HepG2 (cell line): ENCODE measurements around the gene SYCP2. TPM values are rescaled to one million over a fixed set of nuclear protein-coding genes. Genes with fewer than 3 reads are reported as not detected.

Source experiments
- ATAC-seq: fragments of 200-7000 bp; cut with Tn5 transposase; 3 replicates; pipeline ENCODE4 v1.9.1; 2020; ENCODE audit warnings: mild to moderate bottlenecking, moderate library complexity
- BruUV-seq: library from RNA; stranded (reverse); fragments of 400-500 nt; replicated peaks from 2 replicates; lab custom pipeline; 2021; lab: Mats Ljungman, UMichigan
- CTCF ChIA-PET: fragments of 300-600 bp; formaldehyde crosslinking; extraction: SDS; loops from one replicate; lab custom pipeline; 2021; ENCODE audit warnings: low total read pairs, inconsistent platforms, low intra/inter-chr PET ratio; lab: Yijun Ruan, JAX
- POLR2A ChIA-PET: fragments of 350-600 bp; sonication (Branson Sonifier 250); formaldehyde crosslinking; loops from one replicate; lab custom pipeline; 2020; ENCODE audit warnings: antibody characterized with exemption, inconsistent platforms; lab: Yijun Ruan, JAX
- DNase-seq: peaks from one replicate; pipeline ENCODE4 v3.0.0-alpha.2; 2015; ENCODE audit warnings: low spot score
- FAIRE-seq: peaks from 3 replicates; lab custom pipeline; 2011; peaks lifted over from hg19 to GRCh38; lab: Jason Lieb, UNC
- H2AFZ ChIP-seq: one replicate; pipeline ENCODE4 v1.6.1; 2011; ENCODE audit warnings: low read length, inconsistent platforms
- H3K27ac ChIP-seq: fragments of 300-600 bp; 3 replicates; pipeline ENCODE4 v1.8.0; 2011; ENCODE audit warnings: mixed run types, mild to moderate bottlenecking, mixed read lengths, low read length, inconsistent platforms; ENCODE audit not compliant: insufficient read depth; ENCODE audit errors: extremely low read length
- H3K27me3 ChIP-seq, 2 experiments: fragments of 200-600 bp in 1 of 2; 2 replicates in 1 of 2; 3 replicates in 1 of 2; pipeline versions ENCODE4 v1.6.0 to v1.8.0; 2011; ENCODE audit warnings: low read length in 2 of 2, mild to moderate bottlenecking in 2 of 2, moderate library complexity in 2 of 2, inconsistent platforms in 1 of 2; ENCODE audit not compliant: insufficient read depth in 2 of 2, control insufficient read depth in 1 of 2
- H3K36me3 ChIP-seq, 2 experiments: fragments of 200-600 bp in 1 of 2; replicated peaks in 1 of 2; 2 replicates in 1 of 2; 3 replicates in 1 of 2; pipeline versions ENCODE4 v1.5.1 to v1.8.0; 2011; ENCODE audit warnings: low read length in 2 of 2, inconsistent platforms in 1 of 2; ENCODE audit not compliant: insufficient read depth in 2 of 2, control insufficient read depth in 1 of 2
- H3K4me1 ChIP-seq: 2 replicates; pipeline ENCODE4 v1.5.1; 2012; ENCODE audit warnings: low read length, inconsistent platforms; ENCODE audit not compliant: insufficient read depth
- H3K4me2 ChIP-seq: 2 replicates; pipeline ENCODE4 v1.6.0; 2011; ENCODE audit warnings: low read depth, low read length, inconsistent platforms
- H3K4me3 ChIP-seq, 3 experiments: fragments of 200-600 bp in 1 of 3; sonication (generic), shearing (Covaris generic) in 1 of 3; replicated peaks in 1 of 3; 2 replicates each; pipeline ENCODE4 v1.5.1; 2011 to 2016; ENCODE audit warnings: low read length in 3 of 3, inconsistent platforms in 2 of 3, low read depth in 2 of 3, mild to moderate bottlenecking in 2 of 3, control low read depth in 1 of 3, mixed read lengths in 1 of 3; ENCODE audit not compliant: insufficient read depth in 1 of 3
- H3K79me2 ChIP-seq: one replicate; pipeline ENCODE4 v1.6.1; 2011; ENCODE audit warnings: low read length, inconsistent platforms; ENCODE audit not compliant: insufficient read depth
- H3K9ac ChIP-seq: 2 replicates; pipeline ENCODE4 v1.6.0; 2011; ENCODE audit warnings: mild to moderate bottlenecking, low read depth, low read length, inconsistent platforms; ENCODE audit not compliant: insufficient read depth
- H3K9me3 ChIP-seq: 2 replicates; pipeline ENCODE4 v1.5.1; 2012; ENCODE audit warnings: mild to moderate bottlenecking, low read length
- H4K20me1 ChIP-seq: 2 replicates; pipeline ENCODE4 v1.6.0; 2011; ENCODE audit warnings: inconsistent platforms, mild to moderate bottlenecking, low read length, moderate library complexity; ENCODE audit not compliant: insufficient read depth
- CEBPG ChIP-seq: IDR thresholded peaks from 2 replicates; pipeline ENCODE4 v1.6.1; 2016
- GRHL1 ChIP-seq: sonication (generic); formaldehyde crosslinking; conservative IDR thresholded peaks from 2 replicates; pipeline ENCODE4 v1.8.0; 2022; ENCODE audit warnings: missing genetic modification reagents
- KLF12 ChIP-seq: sonication (generic); formaldehyde crosslinking; IDR thresholded peaks from 2 replicates; pipeline ENCODE4 v1.4.0; 2020; ENCODE audit warnings: missing genetic modification reagents, borderline replicate concordance
- KMT2A ChIP-seq: sonication (generic); formaldehyde crosslinking; IDR thresholded peaks from 2 replicates; pipeline ENCODE4 v1.4.0; 2020; ENCODE audit warnings: missing genetic modification reagents
- PHF20 ChIP-seq: sonication (generic); formaldehyde crosslinking; IDR thresholded peaks from 2 replicates; pipeline ENCODE4 v1.5.0; 2020; ENCODE audit warnings: mild to moderate bottlenecking, missing genetic modification reagents
- RBM22 ChIP-seq: fragments of 200-400 bp; formaldehyde crosslinking; optimal IDR thresholded peaks from 2 replicates; pipeline ENCODE3; 2017; ENCODE audit warnings: mild to moderate bottlenecking, low read length, moderate library complexity
- THAP11 ChIP-seq: IDR thresholded peaks from 2 replicates; pipeline ENCODE4 v1.6.1; 2016; ENCODE audit warnings: missing biosample characterization, missing genetic modification reagents
- ZFP36L1 ChIP-seq: sonication (generic); formaldehyde crosslinking; IDR thresholded peaks from 2 replicates; pipeline ENCODE4 v1.8.0; 2022; ENCODE audit warnings: mild to moderate bottlenecking, missing genetic modification reagents, moderate library complexity
- ZFYVE20 ChIP-seq: sonication (generic); formaldehyde crosslinking; IDR thresholded peaks from 2 replicates; pipeline ENCODE4 v1.8.0; 2023; ENCODE audit warnings: low read depth, mild to moderate bottlenecking, moderate library complexity, missing genetic modification reagents, borderline replicate concordance
- ZGPAT ChIP-seq: IDR thresholded peaks from 2 replicates; pipeline ENCODE4 v1.6.1; 2016; ENCODE audit warnings: mild to moderate bottlenecking
- ZNF101 ChIP-seq: sonication (generic); formaldehyde crosslinking; IDR thresholded peaks from 2 replicates; pipeline ENCODE4 v1.4.0; 2020; ENCODE audit warnings: mild to moderate bottlenecking, low read depth, missing genetic modification reagents, borderline replicate concordance
- ZNF205 ChIP-seq: IDR thresholded peaks from 2 replicates; pipeline ENCODE4 v1.6.1; 2018; ENCODE audit warnings: missing biosample characterization, missing genetic modification reagents
- ZNF3 ChIP-seq: IDR thresholded peaks from 2 replicates; pipeline ENCODE4 v1.7.0; 2017; ENCODE audit warnings: inconsistent platforms
- WGBS: methylation state at CpG from one replicate; pipeline ENCODE4 v1.1.6; 2017; ENCODE audit warnings: low lambda C conversion rate; 5-methylcytosine and 5-hydroxymethylcytosine counted together
- in situ Hi-C: cut with HindIII; loops from 2 replicates; pipeline ENCODE4 v1.10.0; 2017; ENCODE audit warnings: low pct_unique_long_range_greater_than_20kb; ENCODE audit not compliant: extremely low pct_ligation_motif_present
- intact Hi-C: fragments of 100-400 bp; cut with micrococcal nuclease; formaldehyde crosslinking; loops from one replicate; pipeline ENCODE4 v1.10.0; 2022; ENCODE audit not compliant: unreplicated experiment
- polyA plus RNA-seq, 8 experiments: library from polyadenylated mRNA; depleted of rRNA in 3 of 8; stranded (reverse) in 7 of 8; unstranded in 1 of 8; fragments of >200 nt; fragmentation: Illumina TruSeq in 4 of 8; extraction: Trizol in 4 of 8; gene quantifications; 2 replicates each; pipeline versions ENCODE4 v1.2.1 to v1.2.3, GENCODE V29; 2011 to 2016; ENCODE audit warnings: low read depth in 4 of 8, missing spikeins in 1 of 8, mixed read lengths in 1 of 8; ENCODE audit not compliant: insufficient read depth in 1 of 8
- total RNA-seq, 5 experiments: library from RNA; depleted of rRNA; stranded (reverse); fragments of >200 nt; fragmentation: Illumina TruSeq; extraction: Trizol; gene quantifications; 2 replicates each; pipeline ENCODE4 v1.2.3, GENCODE V29; 2016; ENCODE audit warnings: low read depth in 1 of 5
- TF ChIP-seq, protein P1 (sequence below): conservative IDR thresholded peaks from 2 replicates; pipeline ENCODE4 v1.6.1; 2018; ENCODE audit warnings: missing genetic modification reagents
- TF ChIP-seq, protein P2 (sequence below): sonication (generic); formaldehyde crosslinking; IDR thresholded peaks from 2 replicates; pipeline ENCODE4 v1.4.0; 2020; ENCODE audit warnings: missing genetic modification reagents

The SYCP2 gene
- total and polyA plus RNA-seq, 2 of the 13 experiments (the other 11 are each of a cell fraction or from before 2014, with no cell fraction given): 0.07 to 0.24 TPM

DNA sequence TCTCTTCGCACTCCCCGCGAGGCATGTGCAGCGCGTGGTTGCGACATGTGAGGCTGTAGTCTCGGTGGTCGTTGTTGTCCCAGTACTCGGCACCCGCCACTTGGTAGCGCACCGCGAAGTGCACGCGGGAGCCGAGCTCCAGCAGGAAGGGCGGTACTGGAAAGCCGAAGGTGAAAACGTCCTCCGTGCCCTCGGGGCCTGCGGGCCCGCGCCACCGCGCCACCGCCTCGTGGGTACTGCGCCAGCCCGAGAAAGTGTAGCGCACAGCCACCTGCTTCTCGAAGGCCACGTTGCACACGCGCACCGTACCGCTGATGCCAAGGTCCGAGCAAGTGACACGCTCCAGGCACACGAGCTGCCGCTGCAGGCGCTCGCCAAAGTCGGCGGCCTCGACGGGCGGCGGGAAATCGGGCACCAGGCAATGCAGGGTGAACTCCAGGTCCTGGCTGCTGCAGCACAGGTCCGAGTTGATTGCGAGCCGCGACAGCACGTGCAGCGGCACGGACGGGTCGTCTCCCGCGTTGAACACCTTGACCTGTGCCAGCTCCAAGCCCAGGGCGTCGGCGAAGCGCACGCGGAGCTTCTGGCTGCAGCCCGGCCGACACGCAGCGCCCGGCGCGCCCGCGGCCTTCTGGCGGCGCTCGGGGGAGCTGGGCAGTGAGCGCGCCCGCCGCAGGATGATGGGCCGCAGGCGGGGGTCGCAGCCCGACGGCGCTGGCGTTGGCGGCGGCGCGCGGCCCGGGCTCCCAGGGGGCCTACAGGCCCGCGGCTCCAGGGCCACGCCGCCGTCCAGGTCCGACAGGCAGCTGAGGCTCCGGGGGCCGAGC is 5.8 kb upstream of the SYCP2 start (continued):
- TF ChIP-seq, protein P1, sequence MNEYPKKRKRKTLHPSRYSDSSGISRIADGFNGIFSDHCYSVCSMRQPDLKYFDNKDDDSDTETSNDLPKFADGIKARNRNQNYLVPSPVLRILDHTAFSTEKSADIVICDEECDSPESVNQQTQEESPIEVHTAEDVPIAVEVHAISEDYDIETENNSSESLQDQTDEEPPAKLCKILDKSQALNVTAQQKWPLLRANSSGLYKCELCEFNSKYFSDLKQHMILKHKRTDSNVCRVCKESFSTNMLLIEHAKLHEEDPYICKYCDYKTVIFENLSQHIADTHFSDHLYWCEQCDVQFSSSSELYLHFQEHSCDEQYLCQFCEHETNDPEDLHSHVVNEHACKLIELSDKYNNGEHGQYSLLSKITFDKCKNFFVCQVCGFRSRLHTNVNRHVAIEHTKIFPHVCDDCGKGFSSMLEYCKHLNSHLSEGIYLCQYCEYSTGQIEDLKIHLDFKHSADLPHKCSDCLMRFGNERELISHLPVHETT (CRISPR knock-in tag): no peak
- peak; percentile 48; the same call in 1 of the 2 replicates for TF ChIP-seq CEBPG
- no peak for TF ChIP-seq RBM22
- no peak for TF ChIP-seq ZGPAT
- TF ChIP-seq KLF12: no peak

DNA sequence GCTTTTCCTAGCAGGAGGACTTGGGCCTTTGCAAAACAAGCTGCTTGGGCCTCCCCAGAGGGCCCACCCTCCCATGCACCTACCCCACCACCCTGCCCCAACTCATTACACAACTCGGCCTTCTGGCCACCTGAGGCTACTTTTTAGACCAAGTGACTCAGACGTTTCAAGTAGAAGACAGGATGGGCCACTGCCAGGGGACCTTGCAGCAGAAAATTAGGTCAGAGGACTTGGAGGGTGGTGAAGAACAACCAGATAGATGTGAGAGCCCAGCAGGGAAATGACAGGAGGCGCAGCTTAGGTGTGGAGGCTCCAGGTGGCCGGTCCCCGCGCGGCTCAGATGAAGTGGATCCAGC is 5.2 kb upstream of the SYCP2 start:
- H3K4me3 ChIP-seq: peak overlapping the region in 1 of 3 experiments; percentile 91; a peak in 1 of 6 replicates

More for the DNA sequence above, 5.2 kb upstream of the SYCP2 start:
- H3K27me3 ChIP-seq: no peaks in the 10 kb centered on the region; a peak in 1 of 5 replicates
- FAIRE-seq (no peak), DNase-seq (no peak), ATAC-seq (no peak)
- peak overlapping the region; percentile 84; the same call in 1 of the 2 replicates for H3K4me2 ChIP-seq
- H3K9me3 ChIP-seq: no peaks in the 10 kb centered on the region
- TF ChIP-seq PHF20 (CRISPR knock-in tag) (no peak), THAP11 (CRISPR knock-in tag) (no peak), KMT2A (no peak), ZNF205 (no peak), ZFP36L1 (CRISPR knock-in tag) (no peak), ZFYVE20 (CRISPR knock-in tag) (no peak), ZNF101 (no peak), ZNF3 (no peak), GRHL1 (CRISPR knock-in tag) (no peak)
- TF ChIP-seq, protein P2, sequence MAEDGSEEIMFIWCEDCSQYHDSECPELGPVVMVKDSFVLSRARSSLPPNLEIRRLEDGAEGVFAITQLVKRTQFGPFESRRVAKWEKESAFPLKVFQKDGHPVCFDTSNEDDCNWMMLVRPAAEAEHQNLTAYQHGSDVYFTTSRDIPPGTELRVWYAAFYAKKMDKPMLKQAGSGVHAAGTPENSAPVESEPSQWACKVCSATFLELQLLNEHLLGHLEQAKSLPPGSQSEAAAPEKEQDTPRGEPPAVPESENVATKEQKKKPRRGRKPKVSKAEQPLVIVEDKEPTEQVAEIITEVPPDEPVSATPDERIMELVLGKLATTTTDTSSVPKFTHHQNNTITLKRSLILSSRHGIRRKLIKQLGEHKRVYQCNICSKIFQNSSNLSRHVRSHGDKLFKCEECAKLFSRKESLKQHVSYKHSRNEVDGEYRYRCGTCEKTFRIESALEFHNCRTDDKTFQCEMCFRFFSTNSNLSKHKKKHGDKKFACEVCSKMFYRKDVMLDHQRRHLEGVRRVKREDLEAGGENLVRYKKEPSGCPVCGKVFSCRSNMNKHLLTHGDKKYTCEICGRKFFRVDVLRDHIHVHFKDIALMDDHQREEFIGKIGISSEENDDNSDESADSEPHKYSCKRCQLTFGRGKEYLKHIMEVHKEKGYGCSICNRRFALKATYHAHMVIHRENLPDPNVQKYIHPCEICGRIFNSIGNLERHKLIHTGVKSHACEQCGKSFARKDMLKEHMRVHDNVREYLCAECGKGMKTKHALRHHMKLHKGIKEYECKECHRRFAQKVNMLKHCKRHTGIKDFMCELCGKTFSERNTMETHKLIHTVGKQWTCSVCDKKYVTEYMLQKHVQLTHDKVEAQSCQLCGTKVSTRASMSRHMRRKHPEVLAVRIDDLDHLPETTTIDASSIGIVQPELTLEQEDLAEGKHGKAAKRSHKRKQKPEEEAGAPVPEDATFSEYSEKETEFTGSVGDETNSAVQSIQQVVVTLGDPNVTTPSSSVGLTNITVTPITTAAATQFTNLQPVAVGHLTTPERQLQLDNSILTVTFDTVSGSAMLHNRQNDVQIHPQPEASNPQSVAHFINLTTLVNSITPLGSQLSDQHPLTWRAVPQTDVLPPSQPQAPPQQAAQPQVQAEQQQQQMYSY: no peak
- H3K4me1 ChIP-seq: peaks cover 29% of the 10 kb centered on the region
- no peak overlapping the region for H3K9ac ChIP-seq
- H3K79me2 ChIP-seq: peaks cover 11% of the 10 kb centered on the region
- WGBS: 87% methylated on average over 7 of the region's 7 CpGs
- no peak overlapping the region for H2AFZ ChIP-seq
- H3K27ac ChIP-seq: no peak overlapping the region
- ChIA-PET CTCF (no interaction called here), POLR2A (no interaction called here)
- in situ Hi-C loops: no loop called here
- no TSS peak for BruUV-seq
- intact Hi-C loops: no loop called here
- H4K20me1 ChIP-seq: no peaks in the 10 kb centered on the region
- peaks cover 0 to 1% of the 10 kb centered on the region in 2 experiments; a peak in 3 of 5 replicates for H3K36me3 ChIP-seq
